Mammary epithelial cell (primary cell): ENCODE data around the gene SLC6A4.

ENCODE experiments used
- EZH2 ChIP-seq: IDR thresholded peaks from 2 replicates; pipeline ENCODE4 v1.6.1; 2012; ENCODE audit warnings: low read length, inconsistent platforms, borderline replicate concordance
- TF ChIP-seq, protein P1 (sequence below), 2 donors: IDR thresholded peaks in 1 of 2; conservative IDR thresholded peaks in 1 of 2; 2 replicates each; pipeline ENCODE4 v1.5.1; 2011 to 2012; ENCODE audit warnings: inconsistent platforms in 2 of 2, low read length in 2 of 2, mild to moderate bottlenecking in 2 of 2, control low read depth in 1 of 2, low read depth in 1 of 2; ENCODE audit not compliant: insufficient read depth in 1 of 2; ENCODE audit errors: extremely low read depth in 1 of 2

DNA sequence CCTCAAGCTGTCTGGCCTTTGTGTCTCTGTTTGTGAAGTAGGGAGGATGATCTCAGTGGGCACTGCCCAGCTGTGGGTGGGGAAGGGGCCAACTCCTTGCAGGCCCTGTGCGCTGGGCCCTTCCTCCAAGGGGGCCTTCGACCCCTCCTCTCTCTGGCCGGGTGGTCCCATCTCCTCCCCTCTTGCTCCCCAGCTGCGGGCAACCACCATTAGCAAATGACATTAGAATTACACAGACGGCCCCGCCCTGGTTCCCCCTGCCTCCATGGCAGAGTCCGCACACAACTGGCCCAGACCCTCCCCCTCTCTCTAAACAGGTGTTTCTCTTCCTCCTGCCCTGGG, 2.5 kb upstream of the SLC6A4 start:
- TF ChIP-seq, protein P1, sequence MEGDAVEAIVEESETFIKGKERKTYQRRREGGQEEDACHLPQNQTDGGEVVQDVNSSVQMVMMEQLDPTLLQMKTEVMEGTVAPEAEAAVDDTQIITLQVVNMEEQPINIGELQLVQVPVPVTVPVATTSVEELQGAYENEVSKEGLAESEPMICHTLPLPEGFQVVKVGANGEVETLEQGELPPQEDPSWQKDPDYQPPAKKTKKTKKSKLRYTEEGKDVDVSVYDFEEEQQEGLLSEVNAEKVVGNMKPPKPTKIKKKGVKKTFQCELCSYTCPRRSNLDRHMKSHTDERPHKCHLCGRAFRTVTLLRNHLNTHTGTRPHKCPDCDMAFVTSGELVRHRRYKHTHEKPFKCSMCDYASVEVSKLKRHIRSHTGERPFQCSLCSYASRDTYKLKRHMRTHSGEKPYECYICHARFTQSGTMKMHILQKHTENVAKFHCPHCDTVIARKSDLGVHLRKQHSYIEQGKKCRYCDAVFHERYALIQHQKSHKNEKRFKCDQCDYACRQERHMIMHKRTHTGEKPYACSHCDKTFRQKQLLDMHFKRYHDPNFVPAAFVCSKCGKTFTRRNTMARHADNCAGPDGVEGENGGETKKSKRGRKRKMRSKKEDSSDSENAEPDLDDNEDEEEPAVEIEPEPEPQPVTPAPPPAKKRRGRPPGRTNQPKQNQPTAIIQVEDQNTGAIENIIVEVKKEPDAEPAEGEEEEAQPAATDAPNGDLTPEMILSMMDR (conservative IDR thresholded peaks at IDR 0.05 in 1 of 2, IDR thresholded peaks at IDR 0.05 in 1 of 2; ENCODE audit: extremely low read depth in 1 of 2, insufficient read depth in 1 of 2, low read depth in 1 of 2, low read length in 2 of 2), result no peak
- TF ChIP-seq EZH2, result no peak
